SK-N-SH treated with all-trans-retinoic acid at 6 μM for 48 hours (cell line): Measurements from ENCODE around the gene PTOV1.

Experiments
- ATAC-seq: fragments of 200-7000 bp; cut with Tn5 transposase; 3 replicates; pipeline ENCODE4 v1.9.1; 2020; ENCODE audit warnings: mild to moderate bottlenecking, moderate library complexity
- ARNTL ChIP-seq: fragments of 450-650 bp; formaldehyde crosslinking; IDR thresholded peaks from 2 replicates; pipeline ENCODE4 v1.5.0; 2020; ENCODE audit warnings: low read depth, mild to moderate bottlenecking, moderate library complexity, borderline replicate concordance
- BACH2 ChIP-seq: fragments of 250-450 bp; sonication (Bioruptor Pico); IDR thresholded peaks from 2 replicates; pipeline ENCODE4 v1.9.0; 2021; ENCODE audit warnings: mild to moderate bottlenecking, borderline replicate concordance
- CSDC2 ChIP-seq: fragments of 250-450 bp; sonication (Bioruptor Pico); IDR thresholded peaks from 2 replicates; pipeline ENCODE4 v1.5.0; 2020; ENCODE audit warnings: mild to moderate bottlenecking, moderate library complexity
- ESRRG ChIP-seq: fragments of 250-450 bp; sonication (Bioruptor Pico); IDR thresholded peaks from 2 replicates; pipeline ENCODE4 v1.6.1; 2021; ENCODE audit warnings: mild to moderate bottlenecking
- ISL1 ChIP-seq: fragments of 250-450 bp; sonication (Bioruptor Pico); IDR thresholded peaks from 2 replicates; pipeline ENCODE4 v2.1.2; 2022; ENCODE audit warnings: mild to moderate bottlenecking, moderate library complexity
- OSR1 ChIP-seq: fragments of 250-450 bp; sonication (Bioruptor Pico); IDR thresholded peaks from 2 replicates; pipeline ENCODE4 v1.8.0; 2022; ENCODE audit warnings: moderate library complexity, mild to moderate bottlenecking, inconsistent platforms
- PPARA ChIP-seq: fragments of 250-450 bp; sonication (Bioruptor Pico); IDR thresholded peaks from 2 replicates; pipeline ENCODE4 v1.5.0; 2020; ENCODE audit warnings: mild to moderate bottlenecking, borderline replicate concordance
- RARB ChIP-seq: fragments of 250-450 bp; sonication (Bioruptor Pico); IDR thresholded peaks from 2 replicates; pipeline ENCODE4 v1.8.0; 2021; ENCODE audit warnings: mild to moderate bottlenecking, moderate library complexity
- SNAI2 ChIP-seq: fragments of 250-450 bp; sonication (Bioruptor Pico); IDR thresholded peaks from 2 replicates; pipeline ENCODE4 v1.5.0; 2020; ENCODE audit warnings: mild to moderate bottlenecking, moderate library complexity
- TCF4 ChIP-seq: fragments of 250-450 bp; sonication (Bioruptor Pico); IDR thresholded peaks from 2 replicates; pipeline ENCODE4 v1.8.0; 2021; ENCODE audit warnings: mild to moderate bottlenecking, moderate library complexity, borderline replicate concordance
- TOX ChIP-seq: fragments of 250-450 bp; sonication (Bioruptor Pico); IDR thresholded peaks from 2 replicates; pipeline ENCODE4 v1.8.0; 2021; ENCODE audit warnings: mild to moderate bottlenecking, moderate library complexity, borderline replicate concordance
- ZFP3 ChIP-seq: fragments of 250-450 bp; sonication (Bioruptor Pico); IDR thresholded peaks from 2 replicates; pipeline ENCODE4 v1.5.0; 2020; ENCODE audit warnings: mild to moderate bottlenecking, moderate library complexity
- ZFP30 ChIP-seq: fragments of 450-650 bp; formaldehyde crosslinking; IDR thresholded peaks from 2 replicates; pipeline ENCODE4 v1.5.0; 2022; ENCODE audit warnings: mild to moderate bottlenecking, moderate library complexity
- ZNF565 ChIP-seq: fragments of 450-650 bp; formaldehyde crosslinking; conservative IDR thresholded peaks from 2 replicates; pipeline ENCODE4 v1.5.0; 2020; ENCODE audit warnings: low read depth, mild to moderate bottlenecking, moderate library complexity
- ZNF70 ChIP-seq: fragments of 450-650 bp; formaldehyde crosslinking; IDR thresholded peaks from 2 replicates; pipeline ENCODE4 v1.5.0; 2020; ENCODE audit warnings: mild to moderate bottlenecking, moderate library complexity
- ZNF8 ChIP-seq: fragments of 450-650 bp; formaldehyde crosslinking; IDR thresholded peaks from 2 replicates; pipeline ENCODE4 v1.5.0; 2020; ENCODE audit warnings: mild to moderate bottlenecking, moderate library complexity
- TF ChIP-seq, protein P1 (sequence below): fragments of 250-450 bp; sonication (Bioruptor Pico); IDR thresholded peaks from 2 replicates; pipeline ENCODE4 v1.8.0; 2020; ENCODE audit warnings: mild to moderate bottlenecking, moderate library complexity, borderline replicate concordance
- TF ChIP-seq, protein P2 (sequence below): fragments of 250-450 bp; sonication (Bioruptor Pico); IDR thresholded peaks from 2 replicates; pipeline ENCODE4 v1.8.0; 2021; ENCODE audit warnings: low read depth, mild to moderate bottlenecking, moderate library complexity, borderline replicate concordance
- TF ChIP-seq, protein P3 (sequence below): fragments of 250-450 bp; sonication (Bioruptor Pico); IDR thresholded peaks from 2 replicates; pipeline ENCODE4 v1.5.1; 2021; ENCODE audit warnings: mild to moderate bottlenecking, moderate library complexity
- TF ChIP-seq, protein P4 (sequence below): fragments of 250-450 bp; sonication (Bioruptor Pico); IDR thresholded peaks from 2 replicates; pipeline ENCODE4 v1.5.0; 2020; ENCODE audit warnings: mild to moderate bottlenecking, moderate library complexity
- TF ChIP-seq, protein P5 (sequence below): fragments of 250-450 bp; sonication (Bioruptor Pico); IDR thresholded peaks from 2 replicates; pipeline ENCODE4 v1.5.1; 2020; ENCODE audit warnings: low read depth, mild to moderate bottlenecking, moderate library complexity

Gene PTOV1

DNA sequence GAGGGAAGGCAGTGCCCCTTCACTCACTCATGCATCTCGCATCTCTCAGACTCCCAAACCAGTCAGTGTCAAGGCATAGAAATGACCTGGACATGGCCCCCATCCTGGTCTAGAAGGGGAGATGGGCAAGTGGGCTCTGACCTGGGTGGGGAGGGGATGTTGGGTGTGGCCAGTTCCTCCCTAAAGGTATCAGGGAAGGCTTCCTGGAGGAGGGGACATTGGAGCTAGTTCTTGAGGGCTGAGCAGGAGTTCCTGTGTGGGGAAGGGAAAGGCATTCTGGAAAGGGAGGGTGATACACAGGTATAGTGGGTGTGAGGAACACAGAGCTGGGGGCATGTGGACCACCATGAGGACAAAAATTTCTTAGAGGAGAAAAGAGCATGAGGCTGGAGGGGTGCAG, 41.8 kb downstream of the PTOV1 start:
- ATAC-seq: no peak
- TF ChIP-seq ZFP3 (CRISPR knock-in tag) (peak; percentile 87), TOX (CRISPR knock-in tag) (no peak)
- TF ChIP-seq, protein P1, sequence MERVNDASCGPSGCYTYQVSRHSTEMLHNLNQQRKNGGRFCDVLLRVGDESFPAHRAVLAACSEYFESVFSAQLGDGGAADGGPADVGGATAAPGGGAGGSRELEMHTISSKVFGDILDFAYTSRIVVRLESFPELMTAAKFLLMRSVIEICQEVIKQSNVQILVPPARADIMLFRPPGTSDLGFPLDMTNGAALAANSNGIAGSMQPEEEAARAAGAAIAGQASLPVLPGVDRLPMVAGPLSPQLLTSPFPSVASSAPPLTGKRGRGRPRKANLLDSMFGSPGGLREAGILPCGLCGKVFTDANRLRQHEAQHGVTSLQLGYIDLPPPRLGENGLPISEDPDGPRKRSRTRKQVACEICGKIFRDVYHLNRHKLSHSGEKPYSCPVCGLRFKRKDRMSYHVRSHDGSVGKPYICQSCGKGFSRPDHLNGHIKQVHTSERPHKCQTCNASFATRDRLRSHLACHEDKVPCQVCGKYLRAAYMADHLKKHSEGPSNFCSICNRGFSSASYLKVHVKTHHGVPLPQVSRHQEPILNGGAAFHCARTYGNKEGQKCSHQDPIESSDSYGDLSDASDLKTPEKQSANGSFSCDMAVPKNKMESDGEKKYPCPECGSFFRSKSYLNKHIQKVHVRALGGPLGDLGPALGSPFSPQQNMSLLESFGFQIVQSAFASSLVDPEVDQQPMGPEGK (CRISPR knock-in tag): no peak

DNA sequence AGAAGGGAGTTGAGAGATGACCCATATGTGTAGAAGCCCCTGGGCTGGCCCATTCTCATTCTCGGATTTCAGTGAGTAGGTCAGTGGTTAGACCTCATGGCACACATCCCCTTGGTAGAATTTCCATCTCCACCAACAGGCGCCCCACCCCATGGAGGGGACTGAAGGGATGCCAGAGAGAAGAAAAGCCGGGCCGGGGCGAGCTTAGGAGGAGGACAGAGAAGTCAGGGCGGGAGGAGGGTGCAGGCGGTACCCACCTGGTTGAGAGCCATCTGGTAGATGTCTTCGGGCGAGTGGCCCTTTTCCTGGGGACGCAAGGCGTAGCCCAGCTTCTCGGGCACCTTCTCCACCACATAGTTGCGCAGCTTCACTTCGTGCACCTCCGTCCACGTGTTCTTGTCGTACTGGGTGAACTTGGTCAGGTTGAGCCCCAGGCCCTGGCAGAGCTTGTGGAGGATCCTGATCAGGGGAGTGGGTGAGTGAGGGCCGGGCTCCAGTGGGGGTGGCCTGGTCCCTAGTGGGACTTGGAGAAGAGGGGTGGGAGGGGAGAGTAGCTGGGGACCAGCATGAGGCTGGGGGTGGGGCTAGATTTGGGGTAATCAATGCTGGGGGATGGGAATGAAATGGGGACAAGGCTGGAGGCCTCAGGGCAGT, 43.2 kb downstream of the PTOV1 start:
- TF ChIP-seq ARNTL (no peak), ZNF565 (CRISPR knock-in tag) (no peak), SNAI2 (CRISPR knock-in tag) (no peak), ESRRG (CRISPR knock-in tag) (no peak), ZNF8 (CRISPR knock-in tag) (no peak), TCF4 (CRISPR knock-in tag) (no peak), OSR1 (CRISPR knock-in tag) (no peak), ZFP3 (CRISPR knock-in tag) (no peak)
- TF ChIP-seq, protein P1 (CRISPR knock-in tag): no peak
- TF ChIP-seq, protein P2, sequence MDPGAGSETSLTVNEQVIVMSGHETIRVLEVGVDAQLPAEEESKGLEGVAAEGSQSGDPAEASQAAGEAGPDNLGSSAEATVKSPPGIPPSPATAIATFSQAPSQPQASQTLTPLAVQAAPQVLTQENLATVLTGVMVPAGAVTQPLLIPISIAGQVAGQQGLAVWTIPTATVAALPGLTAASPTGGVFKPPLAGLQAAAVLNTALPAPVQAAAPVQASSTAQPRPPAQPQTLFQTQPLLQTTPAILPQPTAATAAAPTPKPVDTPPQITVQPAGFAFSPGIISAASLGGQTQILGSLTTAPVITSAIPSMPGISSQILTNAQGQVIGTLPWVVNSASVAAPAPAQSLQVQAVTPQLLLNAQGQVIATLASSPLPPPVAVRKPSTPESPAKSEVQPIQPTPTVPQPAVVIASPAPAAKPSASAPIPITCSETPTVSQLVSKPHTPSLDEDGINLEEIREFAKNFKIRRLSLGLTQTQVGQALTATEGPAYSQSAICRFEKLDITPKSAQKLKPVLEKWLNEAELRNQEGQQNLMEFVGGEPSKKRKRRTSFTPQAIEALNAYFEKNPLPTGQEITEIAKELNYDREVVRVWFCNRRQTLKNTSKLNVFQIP: no peak
- TF ChIP-seq, protein P3, sequence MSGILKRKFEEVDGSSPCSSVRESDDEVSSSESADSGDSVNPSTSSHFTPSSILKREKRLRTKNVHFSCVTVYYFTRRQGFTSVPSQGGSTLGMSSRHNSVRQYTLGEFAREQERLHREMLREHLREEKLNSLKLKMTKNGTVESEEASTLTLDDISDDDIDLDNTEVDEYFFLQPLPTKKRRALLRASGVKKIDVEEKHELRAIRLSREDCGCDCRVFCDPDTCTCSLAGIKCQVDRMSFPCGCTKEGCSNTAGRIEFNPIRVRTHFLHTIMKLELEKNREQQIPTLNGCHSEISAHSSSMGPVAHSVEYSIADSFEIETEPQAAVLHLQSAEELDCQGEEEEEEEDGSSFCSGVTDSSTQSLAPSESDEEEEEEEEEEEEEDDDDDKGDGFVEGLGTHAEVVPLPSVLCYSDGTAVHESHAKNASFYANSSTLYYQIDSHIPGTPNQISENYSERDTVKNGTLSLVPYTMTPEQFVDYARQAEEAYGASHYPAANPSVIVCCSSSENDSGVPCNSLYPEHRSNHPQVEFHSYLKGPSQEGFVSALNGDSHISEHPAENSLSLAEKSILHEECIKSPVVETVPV (CRISPR knock-in tag): no peak
- TF ChIP-seq, protein P4, sequence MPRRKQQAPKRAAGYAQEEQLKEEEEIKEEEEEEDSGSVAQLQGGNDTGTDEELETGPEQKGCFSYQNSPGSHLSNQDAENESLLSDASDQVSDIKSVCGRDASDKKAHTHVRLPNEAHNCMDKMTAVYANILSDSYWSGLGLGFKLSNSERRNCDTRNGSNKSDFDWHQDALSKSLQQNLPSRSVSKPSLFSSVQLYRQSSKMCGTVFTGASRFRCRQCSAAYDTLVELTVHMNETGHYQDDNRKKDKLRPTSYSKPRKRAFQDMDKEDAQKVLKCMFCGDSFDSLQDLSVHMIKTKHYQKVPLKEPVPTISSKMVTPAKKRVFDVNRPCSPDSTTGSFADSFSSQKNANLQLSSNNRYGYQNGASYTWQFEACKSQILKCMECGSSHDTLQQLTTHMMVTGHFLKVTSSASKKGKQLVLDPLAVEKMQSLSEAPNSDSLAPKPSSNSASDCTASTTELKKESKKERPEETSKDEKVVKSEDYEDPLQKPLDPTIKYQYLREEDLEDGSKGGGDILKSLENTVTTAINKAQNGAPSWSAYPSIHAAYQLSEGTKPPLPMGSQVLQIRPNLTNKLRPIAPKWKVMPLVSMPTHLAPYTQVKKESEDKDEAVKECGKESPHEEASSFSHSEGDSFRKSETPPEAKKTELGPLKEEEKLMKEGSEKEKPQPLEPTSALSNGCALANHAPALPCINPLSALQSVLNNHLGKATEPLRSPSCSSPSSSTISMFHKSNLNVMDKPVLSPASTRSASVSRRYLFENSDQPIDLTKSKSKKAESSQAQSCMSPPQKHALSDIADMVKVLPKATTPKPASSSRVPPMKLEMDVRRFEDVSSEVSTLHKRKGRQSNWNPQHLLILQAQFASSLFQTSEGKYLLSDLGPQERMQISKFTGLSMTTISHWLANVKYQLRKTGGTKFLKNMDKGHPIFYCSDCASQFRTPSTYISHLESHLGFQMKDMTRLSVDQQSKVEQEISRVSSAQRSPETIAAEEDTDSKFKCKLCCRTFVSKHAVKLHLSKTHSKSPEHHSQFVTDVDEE (CRISPR knock-in tag): no peak
- no peak for ATAC-seq

DNA sequence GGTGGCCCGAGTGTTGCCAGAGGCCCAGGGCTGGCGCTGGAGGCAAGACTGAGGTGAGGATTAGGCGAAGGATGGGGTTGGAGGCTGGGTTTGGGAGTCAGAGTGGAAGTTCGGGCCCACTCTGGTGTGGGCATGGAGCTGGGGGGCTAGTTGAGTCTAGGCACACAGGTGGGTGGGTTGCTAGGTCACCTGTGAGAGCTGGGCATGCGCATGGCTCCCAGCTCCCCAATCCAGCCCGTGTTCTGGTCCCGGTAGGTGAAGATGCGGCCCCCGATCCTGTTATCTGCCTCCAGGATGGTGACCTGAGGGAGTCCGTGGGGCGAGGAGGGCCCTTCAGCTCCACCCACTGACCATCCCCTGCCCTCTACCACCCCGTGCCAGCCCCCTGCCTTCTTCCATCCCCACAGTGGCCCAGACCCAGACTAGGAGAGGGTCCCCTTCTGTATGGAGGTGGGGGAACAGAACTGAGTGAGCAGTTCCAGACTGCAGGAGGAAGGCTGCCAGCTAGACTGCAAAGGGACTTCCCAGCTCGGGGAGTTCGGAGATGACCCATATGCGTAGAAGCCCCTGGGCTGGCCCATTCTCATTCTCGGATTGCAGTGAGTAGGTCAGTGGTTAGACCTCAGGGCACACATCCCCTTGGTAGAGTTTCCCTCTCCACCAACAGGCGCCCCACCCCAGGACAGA, 44.1 kb downstream of the PTOV1 start:
- ATAC-seq: no peak
- TF ChIP-seq PPARA: no peak
- TF ChIP-seq CSDC2 (CRISPR knock-in tag): no peak
- TF ChIP-seq ISL1: no peak

DNA sequence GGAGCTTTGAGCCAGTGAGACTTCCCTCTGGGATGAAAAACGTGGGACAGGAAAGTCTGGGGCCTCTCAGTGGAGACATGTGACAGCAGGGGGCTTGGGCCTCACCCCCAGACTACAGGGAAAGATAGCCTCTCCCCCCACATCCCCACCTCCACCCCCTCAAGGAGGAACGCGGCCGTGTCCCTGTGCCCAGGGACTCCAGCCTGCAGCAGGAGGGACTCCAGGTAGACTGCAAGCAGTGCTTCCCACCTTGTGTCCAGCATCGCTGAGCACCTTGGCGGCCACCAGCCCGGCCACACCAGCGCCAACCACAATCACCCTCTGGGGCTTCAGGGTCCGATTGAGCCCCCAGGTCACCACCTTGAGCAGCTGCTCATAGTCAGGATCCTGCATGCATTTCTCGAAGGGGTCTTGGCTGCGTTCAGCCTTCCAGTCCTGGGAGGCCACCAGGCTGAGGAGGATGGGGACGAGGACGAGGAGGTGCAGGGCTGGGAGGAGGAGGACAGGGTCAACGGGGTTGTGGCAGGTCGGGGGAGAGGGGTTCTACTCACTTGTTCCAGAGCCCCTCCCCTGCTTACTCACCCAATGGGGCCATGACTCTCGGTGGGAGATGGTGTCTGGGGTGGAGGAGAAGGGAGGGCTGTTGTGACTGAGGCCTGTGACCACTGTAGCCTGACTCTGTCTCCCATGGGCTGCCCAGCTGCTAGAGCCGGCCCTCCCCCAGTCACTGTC, 44.8 kb downstream of the PTOV1 start:
- ATAC-seq: no peak
- TF ChIP-seq SNAI2 (CRISPR knock-in tag): no peak
- no peak for TF ChIP-seq ARNTL
- TF ChIP-seq, protein P2: no peak
- TF ChIP-seq, protein P5, sequence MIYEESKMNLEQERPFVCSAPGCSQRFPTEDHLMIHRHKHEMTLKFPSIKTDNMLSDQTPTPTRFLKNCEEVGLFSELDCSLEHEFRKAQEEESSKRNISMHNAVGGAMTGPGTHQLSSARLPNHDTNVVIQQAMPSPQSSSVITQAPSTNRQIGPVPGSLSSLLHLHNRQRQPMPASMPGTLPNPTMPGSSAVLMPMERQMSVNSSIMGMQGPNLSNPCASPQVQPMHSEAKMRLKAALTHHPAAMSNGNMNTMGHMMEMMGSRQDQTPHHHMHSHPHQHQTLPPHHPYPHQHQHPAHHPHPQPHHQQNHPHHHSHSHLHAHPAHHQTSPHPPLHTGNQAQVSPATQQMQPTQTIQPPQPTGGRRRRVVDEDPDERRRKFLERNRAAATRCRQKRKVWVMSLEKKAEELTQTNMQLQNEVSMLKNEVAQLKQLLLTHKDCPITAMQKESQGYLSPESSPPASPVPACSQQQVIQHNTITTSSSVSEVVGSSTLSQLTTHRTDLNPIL (CRISPR knock-in tag): no peak
- no peak for TF ChIP-seq RARB (CRISPR knock-in tag)
- no peak for TF ChIP-seq TCF4 (CRISPR knock-in tag)
- TF ChIP-seq ISL1: no peak
- no peak for TF ChIP-seq CSDC2 (CRISPR knock-in tag)
- no peak for TF ChIP-seq ZNF70
- no peak for TF ChIP-seq ZNF565 (CRISPR knock-in tag)
- TF ChIP-seq OSR1 (CRISPR knock-in tag): no peak
- no peak for TF ChIP-seq TOX (CRISPR knock-in tag)
- TF ChIP-seq ZFP3 (CRISPR knock-in tag): no peak
- no peak for TF ChIP-seq BACH2 (CRISPR knock-in tag)
- no peak for TF ChIP-seq ZFP30 (CRISPR knock-in tag)
